H1 (cell line): ENCODE data around the gene CEP57L1. TPM values are rescaled to one million over a fixed set of nuclear protein-coding genes. Genes with fewer than 3 reads are reported as not detected.

Source experiments
- CTCF ChIA-PET: fragments of 300-600 bp; sonication (Branson Sonifier 250); formaldehyde crosslinking; loops from one replicate; lab custom pipeline; 2021; ENCODE audit not compliant: partially characterized antibody; lab: Charles Lee
- POLR2A ChIA-PET: fragments of 300-600 bp; sonication (Branson Sonifier 250); formaldehyde crosslinking; loops from one replicate; lab custom pipeline; 2021; ENCODE audit warnings: inconsistent platforms; ENCODE audit not compliant: partially characterized antibody; lab: Charles Lee
- DNase-seq, 2 experiments: peaks; one replicate each; pipeline versions ENCODE4 v3.0.0 to v3.0.0-alpha.2; 2010 to 2022; ENCODE audit warnings: low spot score in 2 of 2, low read depth in 1 of 2, mixed read lengths in 1 of 2
- FAIRE-seq: peaks from 2 replicates; lab custom pipeline; 2011; peaks lifted over from hg19 to GRCh38; lab: Jason Lieb, UNC
- H2AFZ ChIP-seq: 2 replicates; pipeline ENCODE4 v1.8.1; 2012; ENCODE audit warnings: low read length, inconsistent platforms
- H2AK5ac ChIP-seq: 2 replicates; pipeline ENCODE4 v1.6.1; 2013; ENCODE audit warnings: low read depth, low read length
- H2BK120ac ChIP-seq: replicated peaks from 2 replicates; pipeline ENCODE3; 2013; ENCODE audit warnings: low read depth, low read length, inconsistent platforms
- H2BK12ac ChIP-seq: 2 replicates; pipeline ENCODE4 v1.6.1; 2013; ENCODE audit warnings: low read depth, low read length
- H2BK15ac ChIP-seq: 2 replicates; pipeline ENCODE4 v1.6.1; 2013; ENCODE audit warnings: low read length
- H2BK20ac ChIP-seq: 2 replicates; pipeline ENCODE4 v1.6.1; 2013; ENCODE audit warnings: low read length
- H2BK5ac ChIP-seq: 2 replicates; pipeline ENCODE4 v1.6.1; 2013; ENCODE audit warnings: low read depth, low read length
- H3K14ac ChIP-seq: 2 replicates; pipeline ENCODE4 v1.6.1; 2013; ENCODE audit warnings: inconsistent platforms; ENCODE audit not compliant: insufficient read length
- H3K18ac ChIP-seq: 2 replicates; pipeline ENCODE4 v1.6.1; 2013; ENCODE audit warnings: low read length; ENCODE audit errors: extremely low read depth
- H3K23ac ChIP-seq: 2 replicates; pipeline ENCODE4 v1.6.1; 2013; ENCODE audit warnings: inconsistent platforms; ENCODE audit not compliant: insufficient read length
- H3K23me2 ChIP-seq: 2 replicates; pipeline ENCODE4 v1.6.1; 2013; ENCODE audit warnings: low read depth, low read length
- H3K27ac ChIP-seq: 2 replicates; pipeline ENCODE4 v1.6.1; 2011; ENCODE audit warnings: low read depth, low read length, inconsistent platforms
- H3K27me3 ChIP-seq, 4 experiments: replicated peaks in 1 of 4; 1 replicate in 1 of 4; 2 replicates in 3 of 4; pipeline versions ENCODE4 v1.6.1 to v1.8.1; 2011 to 2013; ENCODE audit warnings: low read length in 3 of 4, mild to moderate bottlenecking in 3 of 4, inconsistent platforms in 2 of 4, mixed read lengths in 2 of 4, moderate library complexity in 1 of 4; ENCODE audit not compliant: control insufficient read depth in 3 of 4, insufficient read depth in 3 of 4; ENCODE audit errors: extremely low read depth in 1 of 4
- H3K36me3 ChIP-seq, 4 experiments: 2 replicates each; pipeline versions ENCODE4 v1.6.1 to v1.8.1; 2011 to 2013; ENCODE audit warnings: mild to moderate bottlenecking in 4 of 4, low read length in 3 of 4, moderate library complexity in 2 of 4, control low read depth in 1 of 4, inconsistent platforms in 1 of 4; ENCODE audit not compliant: insufficient read depth in 4 of 4, control insufficient read depth in 2 of 4
- H3K4ac ChIP-seq: replicated peaks from 2 replicates; pipeline ENCODE3; 2013; ENCODE audit warnings: low read length, low read depth, mixed read lengths, inconsistent platforms; ENCODE audit not compliant: insufficient read length
- H3K4me1 ChIP-seq, 4 experiments: replicated peaks in 1 of 4; 1 replicate in 1 of 4; 2 replicates in 3 of 4; pipeline versions ENCODE4 v1.6.1 to v1.8.1; 2011 to 2013; ENCODE audit warnings: low read length in 3 of 4, inconsistent platforms in 2 of 4, mixed read lengths in 1 of 4; ENCODE audit not compliant: insufficient read depth in 4 of 4, control insufficient read depth in 3 of 4
- H3K4me2 ChIP-seq, 2 experiments: 2 replicates each; pipeline versions ENCODE4 v1.6.1 to v1.8.1; 2011 to 2013; ENCODE audit warnings: low read depth in 2 of 2, low read length in 2 of 2, control low read depth in 1 of 2, inconsistent platforms in 1 of 2, mild to moderate bottlenecking in 1 of 2; ENCODE audit not compliant: insufficient read depth in 1 of 2
- H3K4me3 ChIP-seq, 4 experiments: fragments of 200-600, 300-600 bp in 1 of 4; sonication (generic), shearing (Covaris generic), sonication (Bioruptor Twin) in 1 of 4; 2 replicates each; pipeline versions ENCODE4 v1.5.1 to v1.8.1; 2011 to 2016; ENCODE audit warnings: low read length in 4 of 4, low read depth in 3 of 4, control low read depth in 2 of 4, inconsistent platforms in 2 of 4, mild to moderate bottlenecking in 2 of 4, mixed read lengths in 1 of 4, moderate library complexity in 1 of 4; ENCODE audit not compliant: insufficient read depth in 2 of 4; ENCODE audit errors: extremely low read depth in 1 of 4
- H3K56ac ChIP-seq: replicated peaks from 2 replicates; pipeline ENCODE3; 2013; ENCODE audit warnings: low read depth, mild to moderate bottlenecking, mixed read lengths, low read length, inconsistent platforms; ENCODE audit not compliant: insufficient read length
- H3K79me1 ChIP-seq: 2 replicates; pipeline ENCODE4 v1.6.1; 2013; ENCODE audit warnings: low read depth, low read length, control low read depth
- H3K79me2 ChIP-seq, 2 experiments: 2 replicates each; pipeline versions ENCODE4 v1.6.1 to v1.8.1; 2012 to 2013; ENCODE audit warnings: low read length in 2 of 2, mild to moderate bottlenecking in 2 of 2, inconsistent platforms in 1 of 2; ENCODE audit not compliant: insufficient read depth in 2 of 2, control insufficient read depth in 1 of 2
- H3K9ac ChIP-seq, 4 experiments: replicated peaks in 1 of 4; 1 replicate in 1 of 4; 2 replicates in 3 of 4; pipeline versions ENCODE4 v1.6.1 to v1.8.1; 2011 to 2013; ENCODE audit warnings: low read depth in 3 of 4, low read length in 3 of 4, control low read depth in 2 of 4, mild to moderate bottlenecking in 2 of 4, moderate library complexity in 2 of 4, inconsistent platforms in 1 of 4; ENCODE audit errors: extremely low read depth in 1 of 4
- H3K9me3 ChIP-seq, 2 experiments: 2 replicates each; pipeline versions ENCODE4 v1.6.1 to v1.8.1; 2012 to 2013; ENCODE audit warnings: mild to moderate bottlenecking in 2 of 2, moderate library complexity in 2 of 2, control low read depth in 1 of 2, inconsistent platforms in 1 of 2, low read depth in 1 of 2, low read length in 1 of 2, mixed read lengths in 1 of 2; ENCODE audit not compliant: insufficient read depth in 2 of 2
- H4K20me1 ChIP-seq, 2 experiments: replicated peaks in 1 of 2; 2 replicates each; pipeline versions ENCODE3 to v1.8.1; 2011 to 2013; ENCODE audit warnings: inconsistent platforms in 2 of 2, low read length in 2 of 2, mild to moderate bottlenecking in 1 of 2; ENCODE audit not compliant: insufficient read depth in 2 of 2, control insufficient read depth in 1 of 2
- H4K5ac ChIP-seq: 2 replicates; pipeline ENCODE4 v1.6.1; 2013; ENCODE audit warnings: low read length, low read depth, mixed read lengths, inconsistent platforms; ENCODE audit not compliant: insufficient read length
- H4K8ac ChIP-seq: 2 replicates; pipeline ENCODE4 v1.8.0; 2013; ENCODE audit warnings: mild to moderate bottlenecking, moderate library complexity, low read length, inconsistent platforms; ENCODE audit not compliant: insufficient read depth; ENCODE audit errors: extremely low read depth
- H4K91ac ChIP-seq: replicated peaks from 2 replicates; pipeline ENCODE3; 2013; ENCODE audit warnings: low read length, mixed read lengths, inconsistent platforms; ENCODE audit not compliant: insufficient read length
- ATF3 ChIP-seq: IDR thresholded peaks from 2 replicates; pipeline ENCODE4 v1.6.1; 2011; ENCODE audit warnings: low read depth, mild to moderate bottlenecking, low read length; ENCODE audit not compliant: insufficient read depth
- BCL11A ChIP-seq, 2 experiments: IDR thresholded peaks; one replicate each; pipeline ENCODE4 v1.6.1; 2011; ENCODE audit warnings: low read depth in 2 of 2, low read length in 2 of 2, mild to moderate bottlenecking in 2 of 2
- CTBP2 ChIP-seq: IDR thresholded peaks from 2 replicates; pipeline ENCODE4 v1.7.0; 2011; ENCODE audit warnings: borderline replicate concordance, mild to moderate bottlenecking, moderate library complexity, mixed read lengths, low read length; ENCODE audit not compliant: insufficient read depth, insufficient read length
- EGR1 ChIP-seq: IDR thresholded peaks from 2 replicates; pipeline ENCODE4 v1.6.1; 2011; ENCODE audit warnings: low read depth, low read length, borderline replicate concordance
- HDAC2 ChIP-seq, 2 experiments: fragments of 300-600 bp in 1 of 2; sonication (generic) in 1 of 2; IDR thresholded peaks; 2 replicates each; pipeline ENCODE4 v1.6.1; 2011 to 2012; ENCODE audit warnings: low read depth in 2 of 2, low read length in 2 of 2, mild to moderate bottlenecking in 2 of 2, moderate library complexity in 2 of 2, borderline replicate concordance in 1 of 2, inconsistent platforms in 1 of 2
- KDM4A ChIP-seq: IDR thresholded peaks from one replicate; pipeline ENCODE4 v1.7.1; 2012; ENCODE audit warnings: low read depth, mild to moderate bottlenecking, moderate library complexity, low read length, inconsistent platforms; ENCODE audit not compliant: severe bottlenecking
- POLR2A ChIP-seq, 2 experiments: IDR thresholded peaks; 1 replicate in 1 of 2; 2 replicates in 1 of 2; pipeline ENCODE4 v1.6.1; 2011; ENCODE audit warnings: low read depth in 2 of 2, low read length in 2 of 2, mild to moderate bottlenecking in 2 of 2; ENCODE audit errors: control extremely low read depth in 1 of 2
- RAD21 ChIP-seq, 2 experiments: IDR thresholded peaks in 1 of 2; conservative IDR thresholded peaks in 1 of 2; 2 replicates each; pipeline ENCODE4 v1.6.1; 2011; ENCODE audit warnings: low read depth in 2 of 2, low read length in 2 of 2, improper control_type of control experiment in 1 of 2, inconsistent platforms in 1 of 2, mild to moderate bottlenecking in 1 of 2, moderate library complexity in 1 of 2
- SP4 ChIP-seq: IDR thresholded peaks from 2 replicates; pipeline ENCODE4 v1.6.1; 2012; ENCODE audit warnings: low read length, inconsistent platforms
- TEAD4 ChIP-seq: IDR thresholded peaks from 2 replicates; pipeline ENCODE4 v1.6.1; 2012; ENCODE audit warnings: low read depth, low read length, inconsistent platforms, mixed read lengths
- WGBS, 2 experiments: shearing (Covaris generic) in 1 of 2; methylation state at CpG; one replicate each; pipeline versions ENCODE4 v1.1.6 to v1.1.7; 2013 to 2015; ENCODE audit warnings: low lambda C conversion rate in 2 of 2, mixed read lengths in 2 of 2, inconsistent platforms in 1 of 2, low coverage in 1 of 2, missing lambda C conversion rate in 1 of 2; ENCODE audit not compliant: insufficient replicate concordance in 2 of 2, insufficient coverage in 1 of 2, insufficient read length in 1 of 2; ENCODE audit errors: extremely low coverage in 1 of 2, missing lambda C conversion rate in 1 of 2; 5-methylcytosine and 5-hydroxymethylcytosine counted together
- polyA plus RNA-seq, 7 experiments: library from polyadenylated mRNA; depleted of rRNA in 3 of 7; stranded (reverse) in 5 of 7; unstranded in 2 of 7; fragments of >200 nt in 5 of 7; fragments of 200-250 nt in 2 of 7; gene quantifications; 1 replicate in 5 of 7; 2 replicates in 1 of 7; 4 replicates in 1 of 7; pipeline versions ENCODE4 v1.2.1 to v1.2.3, GENCODE V29; 2011 to 2013; ENCODE audit warnings: missing spikeins in 2 of 7, mixed read lengths in 2 of 7
- total RNA-seq: library from RNA; stranded (reverse); fragmentation: NEBNext Ultra II Directional; extraction: Animal tissue kit (Norgen Biotek cat#: 25700); gene quantifications from 2 replicates; pipeline ENCODE4 v1.2.1, GENCODE V29; 2021
- TF ChIP-seq, protein P1 (sequence below): IDR thresholded peaks from 2 replicates; pipeline ENCODE4 v1.6.1; 2011; ENCODE audit warnings: low read length, improper control_type of control experiment

Gene CEP57L1
- total and polyA plus RNA-seq, 2 of the 8 experiments (the other 6 are each of a cell fraction or from before 2014, with no cell fraction given), result 3.6 to 11.5 TPM

GRCh38 chr6:109062767-109063352 is 32.4 kb upstream of the CEP57L1 start:
- FAIRE-seq, result no peak
- CTCF ChIA-PET, result interaction anchor here (0.6 to 1.1 kb wide), 2 partner anchors 8 to 10 kb away, joined by 5 to 6 read pairs; no protein-coding TSS in a partner anchor
- TF ChIP-seq TEAD4, result no peak
- no peak for TF ChIP-seq CTBP2
- no peak for TF ChIP-seq EGR1
- no peak for TF ChIP-seq KDM4A
- TF ChIP-seq POLR2A (IDR thresholded peaks at IDR 0.05; ENCODE audit: control extremely low read depth in 1 of 2, low read depth in 2 of 2, low read length in 2 of 2), result no peak
- TF ChIP-seq, protein P1, sequence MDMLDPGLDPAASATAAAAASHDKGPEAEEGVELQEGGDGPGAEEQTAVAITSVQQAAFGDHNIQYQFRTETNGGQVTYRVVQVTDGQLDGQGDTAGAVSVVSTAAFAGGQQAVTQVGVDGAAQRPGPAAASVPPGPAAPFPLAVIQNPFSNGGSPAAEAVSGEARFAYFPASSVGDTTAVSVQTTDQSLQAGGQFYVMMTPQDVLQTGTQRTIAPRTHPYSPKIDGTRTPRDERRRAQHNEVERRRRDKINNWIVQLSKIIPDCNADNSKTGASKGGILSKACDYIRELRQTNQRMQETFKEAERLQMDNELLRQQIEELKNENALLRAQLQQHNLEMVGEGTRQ, result no peak
- no peak for TF ChIP-seq HDAC2 (IDR thresholded peaks at IDR 0.05; ENCODE audit: borderline replicate concordance in 1 of 2, low read depth in 2 of 2, low read length in 2 of 2)
- no peak for TF ChIP-seq SP4
- no peak for TF ChIP-seq ATF3
- TF ChIP-seq RAD21 (IDR thresholded peaks at IDR 0.05 in 1 of 2, conservative IDR thresholded peaks at IDR 0.05 in 1 of 2; ENCODE audit: low read depth in 2 of 2, low read length in 2 of 2), result no peak
- no peak for TF ChIP-seq BCL11A (IDR thresholded peaks at IDR 0.05; ENCODE audit: low read depth in 2 of 2, low read length in 2 of 2)

More at GRCh38 chr6:109062767-109063352, 32.4 kb upstream of the CEP57L1 start:
- Histone ChIP-seq H3K56ac (no peak overlapping the region), H2AK5ac (no peak overlapping the region), H4K8ac (no peak overlapping the region), H2BK5ac (no peak overlapping the region), H3K79me2 (no peaks in the 10 kb centered on the region), H3K4ac (no peak overlapping the region), H4K5ac (no peak overlapping the region), H3K4me3 (no peak overlapping the region), H2BK20ac (no peak overlapping the region), H3K23me2 (no peaks in the 10 kb centered on the region), H3K14ac (no peak overlapping the region), H3K18ac (no peak overlapping the region), H3K9ac (no peak overlapping the region), H2AFZ (no peak overlapping the region), H3K27ac (no peak overlapping the region), H3K4me1 (peaks cover 0 to 3% (median 0%) of the 10 kb centered on the region in 4 experiments; a peak in 1 of 7 replicates), H3K79me1 (no peaks in the 10 kb centered on the region), H2BK12ac (no peak overlapping the region), H2BK120ac (no peak overlapping the region), H3K36me3 (no peaks in the 10 kb centered on the region; a peak in 1 of 8 replicates), H3K4me2 (no peak overlapping the region), H4K20me1 (no peaks in the 10 kb centered on the region), H2BK15ac (no peak overlapping the region), H3K9me3 (no peaks in the 10 kb centered on the region), H3K23ac (no peak overlapping the region), H4K91ac (no peak overlapping the region), H3K27me3 (no peaks in the 10 kb centered on the region)
- POLR2A ChIA-PET, result no interaction called here
- DNase-seq, result no peak
- 87% methylated on average over 3 of the region's 4 CpGs; no CpG with 5 or more reads in 1 of the 2 experiments for WGBS, 2 experiments
